Mucosa of gallbladder (tissue), 1 donor: ENCODE data around the gene ELF3. TPM values are rescaled to one million over a fixed set of nuclear protein-coding genes. Genes with fewer than 3 reads are reported as not detected.
"Not testable (repeated sequence)": the region's sequence is repeated elsewhere in the genome, so short reads cannot be mapped to it uniquely, and the experiment has no call there.

Experiments
- DNase-seq: peaks from one replicate; pipeline ENCODE4 v3.0.0-alpha.2; 2020; ENCODE audit warnings: low spot score
- total RNA-seq: library from RNA; stranded (reverse); gene quantifications from one replicate; pipeline ENCODE4 v1.2.1, GENCODE V29; 2021
- donor health status: DM: no; HTN: no; CAD: no.

ELF3 gene
- 517 TPM for total RNA-seq

- DNase-seq: peak; percentile 93
These were observed at the start of gene ELF3 for GRCh38 chr1:202010180-202011015. ELF3 (plus strand) TSS chr1:202010587; CDS start chr1:202011137, 550 bp downstream.

- not testable (repeated sequence) for DNase-seq
These were observed 48.0 kb upstream of the ELF3 start for GRCh38 chr1:201962382-201962781.

- DNase-seq: no peak
These were observed 46.1 kb upstream of the ELF3 start for GRCh38 chr1:201964261-201964660.

- DNase-seq: no peak
These were observed 44.2 kb upstream of the ELF3 start for GRCh38 chr1:201966171-201966570.

GRCh38 chr1:201968202-201968925 is 42.0 kb upstream of the ELF3 start:
- DNase-seq: no peak

- DNase-seq: no peak
These were observed 39.8 kb upstream of the ELF3 start for GRCh38 chr1:201970334-201971159.

- DNase-seq: peak; percentile 77
These were observed 28.2 kb upstream of the ELF3 start for GRCh38 chr1:201982082-201982622.

- DNase-seq: peak; percentile 71
These were observed 27.6 kb upstream of the ELF3 start, which contains the start of gene RNPEP for GRCh38 chr1:201982623-201983379. RNPEP (plus strand) TSS chr1:201982648; CDS start chr1:201982667, 19 bp downstream.

GRCh38 chr1:201983380-201983805 is 27.0 kb upstream of the ELF3 start:
- DNase-seq: no peak

- DNase-seq: no peak
These were observed 25.9 kb upstream of the ELF3 start for GRCh38 chr1:201984446-201984845.

- no peak for DNase-seq
These were observed 25.0 kb upstream of the ELF3 start for GRCh38 chr1:201985355-201985754.

GRCh38 chr1:201988601-201989000 is 21.8 kb upstream of the ELF3 start:
- DNase-seq: no peak

- no peak for DNase-seq
These were observed 20.8 kb upstream of the ELF3 start for GRCh38 chr1:201989354-201990128.

- DNase-seq: no peak
These were observed 20.0 kb upstream of the ELF3 start for GRCh38 chr1:201990427-201990826.

GRCh38 chr1:201999625-202000238 is 10.7 kb upstream of the ELF3 start:
- no peak for DNase-seq

- DNase-seq: no peak
These were observed 7.9 kb upstream of the ELF3 start for GRCh38 chr1:202002507-202002906.

GRCh38 chr1:202004711-202005110 is 5.7 kb upstream of the ELF3 start:
- DNase-seq: no peak

GRCh38 chr1:202005958-202006357 is 4.4 kb upstream of the ELF3 start:
- DNase-seq: no peak

- no peak for DNase-seq
These were observed 3.1 kb upstream of the ELF3 start for GRCh38 chr1:202007304-202007703.
